K562 (cell line): ENCODE results near the gene NUP153. TPM values are rescaled to one million over a fixed set of nuclear protein-coding genes. Genes with fewer than 3 reads are reported as not detected.

Experiments used
- ATAC-seq: fragments of 200-7000 bp; cut with Tn5 transposase; 3 replicates; pipeline ENCODE4 v1.9.1; 2020; ENCODE audit warnings: moderate library complexity
- BruUV-seq: library from RNA; stranded (reverse); fragments of 400-500 nt; replicated peaks from 2 replicates; lab custom pipeline; 2021; lab: Mats Ljungman, UMichigan
- CTCF ChIA-PET: fragments of 300-600 bp; formaldehyde crosslinking; extraction: SDS; loops from one replicate; lab custom pipeline; 2021; ENCODE audit warnings: low intra/inter-chr PET ratio; lab: Yijun Ruan, JAX
- POLR2A ChIA-PET: fragments of 300-600, 350-650 bp; sonication (Branson Sonifier 250); formaldehyde crosslinking; extraction: SDS; loops from one replicate; lab custom pipeline; 2021; ENCODE audit warnings: antibody characterized with exemption, inconsistent platforms; lab: Yijun Ruan, JAX
- DNase-seq, 4 experiments: peaks; one replicate each; pipeline versions ENCODE4 v3.0.0 to v3.0.0-alpha.2; 2011 to 2018; ENCODE audit warnings: low spot score in 3 of 4, mixed read lengths in 3 of 4; ENCODE audit errors: extremely low read depth in 1 of 4
- FAIRE-seq: peaks from 2 replicates; lab custom pipeline; 2011; peaks lifted over from hg19 to GRCh38; lab: Jason Lieb, UNC
- H2AFZ ChIP-seq: 2 replicates; pipeline ENCODE4 v1.6.0; 2011; ENCODE audit warnings: low read depth, low read length, control low read depth, inconsistent platforms
- H3K27ac ChIP-seq: fragments of 200-600 bp; 3 replicates; pipeline ENCODE4 v1.8.0; 2011; ENCODE audit warnings: low read depth, mild to moderate bottlenecking, control low read depth, inconsistent platforms, low read length, moderate library complexity, mixed read lengths; ENCODE audit errors: extremely low read depth
- H3K27me3 ChIP-seq, 2 experiments: fragments of 300-600 bp in 1 of 2; 2 replicates in 1 of 2; 3 replicates in 1 of 2; pipeline versions ENCODE4 v1.6.0 to v1.8.0; 2011; ENCODE audit warnings: inconsistent platforms in 2 of 2, low read length in 2 of 2, mild to moderate bottlenecking in 1 of 2, mixed read lengths in 1 of 2, moderate library complexity in 1 of 2; ENCODE audit not compliant: control insufficient read depth in 2 of 2, insufficient read depth in 2 of 2
- H3K36me3 ChIP-seq: fragments of 300-600 bp; 3 replicates; pipeline ENCODE4 v1.8.0; 2011; ENCODE audit warnings: mild to moderate bottlenecking, low read length, inconsistent platforms; ENCODE audit not compliant: control insufficient read depth, insufficient read depth
- H3K4me1 ChIP-seq, 2 experiments: fragments of 200-600 bp in 1 of 2; replicated peaks in 1 of 2; 2 replicates in 1 of 2; 3 replicates in 1 of 2; pipeline versions ENCODE4 v1.5.1 to v1.8.0; 2011; ENCODE audit warnings: inconsistent platforms in 2 of 2, low read length in 2 of 2, mild to moderate bottlenecking in 1 of 2, mixed read lengths in 1 of 2, moderate library complexity in 1 of 2; ENCODE audit not compliant: control insufficient read depth in 2 of 2, insufficient read depth in 2 of 2
- H3K4me2 ChIP-seq: 2 replicates; pipeline ENCODE4 v1.6.1; 2011; ENCODE audit warnings: low read length, control low read depth, inconsistent platforms, mixed read lengths; ENCODE audit not compliant: insufficient read depth
- H3K4me3 ChIP-seq: fragments of 200-600 bp; sonication (generic), shearing (Covaris generic); 2 replicates; pipeline ENCODE4 v1.5.1; 2016; ENCODE audit warnings: control low read depth, inconsistent platforms
- H3K79me2 ChIP-seq: fragments of 200-600 bp; 3 replicates; pipeline ENCODE4 v1.8.0; 2011; ENCODE audit warnings: low read length, inconsistent platforms; ENCODE audit not compliant: control insufficient read depth, insufficient read depth
- H3K9ac ChIP-seq, 2 experiments: 2 replicates each; pipeline versions ENCODE4 v1.6.0 to v1.6.1; 2011; ENCODE audit warnings: low read depth in 2 of 2, low read length in 2 of 2, control low read depth in 1 of 2, inconsistent platforms in 1 of 2, mild to moderate bottlenecking in 1 of 2, mixed read lengths in 1 of 2; ENCODE audit not compliant: insufficient read depth in 1 of 2
- H3K9me1 ChIP-seq: one replicate; pipeline ENCODE4 v1.6.0; 2011; ENCODE audit warnings: inconsistent platforms, mild to moderate bottlenecking, low read length, moderate library complexity; ENCODE audit not compliant: control insufficient read depth, insufficient read depth
- H3K9me3 ChIP-seq: replicated peaks from 2 replicates; pipeline ENCODE4 v1.5.1; 2011; ENCODE audit warnings: low read depth, low read length, inconsistent platforms; ENCODE audit not compliant: control insufficient read depth, insufficient read depth
- H4K20me1 ChIP-seq: replicated peaks from 2 replicates; pipeline ENCODE4 v1.6.1; 2011; ENCODE audit warnings: low read length, inconsistent platforms, mixed read lengths; ENCODE audit not compliant: control insufficient read depth, insufficient read depth
- HMG20B ChIP-seq: fragments of 250-450 bp; sonication (Bioruptor Pico); IDR thresholded peaks from 2 replicates; pipeline ENCODE4 v1.5.0; 2021; ENCODE audit warnings: mild to moderate bottlenecking
- LEF1 ChIP-seq: fragments of 450-650 bp; IDR thresholded peaks from 2 replicates; pipeline ENCODE4 v1.6.1; 2016; ENCODE audit warnings: mild to moderate bottlenecking
- POLR2A ChIP-seq: fragments of 450-650 bp; conservative IDR thresholded peaks from 2 replicates; pipeline ENCODE4 v1.6.1; 2016
- POLR2AphosphoS2 ChIP-seq: IDR thresholded peaks from 2 replicates; pipeline ENCODE4 v1.6.1; 2012; ENCODE audit warnings: low read length, improper control_type of control experiment
- POLR2B ChIP-seq: fragments of 450-650 bp; IDR thresholded peaks from 2 replicates; pipeline ENCODE4 v1.6.1; 2018; ENCODE audit warnings: low read depth; ENCODE audit not compliant: partially characterized antibody
- POLR2G ChIP-seq: fragments of 200-400 bp; formaldehyde crosslinking; IDR thresholded peaks from 2 replicates; pipeline ENCODE4 v1.6.1; 2017; ENCODE audit warnings: low read depth, mild to moderate bottlenecking, antibody characterized with exemption, low read length, moderate library complexity
- SUPT5H ChIP-seq: fragments of 450-650 bp; IDR thresholded peaks from 2 replicates; pipeline ENCODE4 v1.6.1; 2016
- ZNF282 ChIP-seq: sonication (generic); formaldehyde crosslinking; IDR thresholded peaks from 2 replicates; pipeline ENCODE4 v1.8.1; 2023; ENCODE audit warnings: missing genetic modification reagents
- WGBS: fragments of 100-300 bp; shearing (Covaris generic); methylation state at CpG from one replicate; pipeline ENCODE4 v1.1.6; 2016; ENCODE audit warnings: low coverage, mixed read lengths; ENCODE audit not compliant: insufficient coverage; ENCODE audit errors: missing lambda C conversion rate; 5-methylcytosine and 5-hydroxymethylcytosine counted together
- in situ Hi-C: fragments of 300-500 bp; cut with MboI; formaldehyde crosslinking; loops from 4 replicates; pipeline ENCODE4 v1.15.0; 2018; ENCODE audit warnings: inconsistent platforms, mixed read lengths
- intact Hi-C: fragments of 100-400 bp; cut with micrococcal nuclease; formaldehyde crosslinking; loops from 2 replicates; pipeline ENCODE4 v1.14.2; 2022
- polyA plus RNA-seq, 8 experiments: library from polyadenylated mRNA; depleted of rRNA in 4 of 8; stranded (reverse) in 5 of 8; unstranded in 3 of 8; fragments of >200 nt; fragmentation: Nextera tagmentation in 2 of 8; fragmentation: Illumina TruSeq in 1 of 8; extraction: Ambion mirVana in 2 of 8; extraction: Trizol in 1 of 8; gene quantifications; 2 replicates each; pipeline versions ENCODE4 v1.2.1 to v1.2.3, GENCODE V29; 2011 to 2014; ENCODE audit warnings: inconsistent platforms in 1 of 8, missing spikeins in 1 of 8
- total RNA-seq, 7 experiments: library from RNA; depleted of rRNA in 6 of 7; stranded (reverse); fragments of >200 nt in 6 of 7; fragmentation: Illumina TruSeq in 2 of 7; extraction: Trizol in 2 of 7; gene quantifications; 2 replicates each; pipeline versions ENCODE4 v1.2.1 to v1.2.3, GENCODE V29; 2011 to 2021; ENCODE audit warnings: low replicate concordance in 1 of 7
- TF ChIP-seq, protein P1 (sequence below): sonication (generic); IDR thresholded peaks from 2 replicates; pipeline ENCODE4 v1.6.1; 2016

Gene NUP153
- total and polyA plus RNA-seq, 9 of the 15 experiments (the other 6 are each of a cell fraction or from before 2014, with no cell fraction given): 21.9 to 110 (median 84.8) TPM

DNA sequence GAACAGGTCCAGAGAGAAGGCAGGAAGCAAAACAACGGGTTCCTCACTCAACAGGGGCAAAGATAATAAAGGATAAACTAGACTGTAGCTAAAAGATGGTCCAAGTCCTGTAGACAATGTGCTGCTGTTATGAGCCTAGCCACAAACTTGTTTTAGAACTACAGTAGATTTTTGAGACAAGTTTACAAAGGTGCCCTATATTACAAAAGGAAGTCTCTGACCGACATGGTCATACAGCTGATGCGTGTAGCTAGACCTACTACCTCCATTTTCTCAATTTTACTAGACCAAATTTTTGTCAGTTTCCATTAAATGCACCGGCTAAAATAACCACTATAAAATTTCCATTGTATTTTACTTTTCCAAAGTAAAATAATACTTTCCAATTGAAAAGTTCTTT is 94.7 kb downstream of the NUP153 start:
- H3K9me3 ChIP-seq: no peaks in the 10 kb centered on the region
- H3K27ac ChIP-seq: peak overlapping the region; percentile 30; the same call in 1 of the 3 replicates
- H3K9me1 ChIP-seq: no peaks in the 10 kb centered on the region
- H3K4me2 ChIP-seq: no peak overlapping the region
- DNase-seq (no peak), ATAC-seq (peak; percentile 36), FAIRE-seq (no peak)
- no peaks in the 10 kb centered on the region for H4K20me1 ChIP-seq
- CTCF ChIA-PET: interaction anchor here (1.0 kb wide), 1 partner anchor 10 kb away, joined by 5 read pairs; no protein-coding TSS in a partner anchor
- H3K9ac ChIP-seq: no peak overlapping the region
- intact Hi-C loops (no loop called here), in situ Hi-C loops (no loop called here)
- H3K36me3 ChIP-seq: peaks cover 69% of the 10 kb centered on the region
- no peaks in the 10 kb centered on the region for H3K27me3 ChIP-seq
- H2AFZ ChIP-seq: no peak overlapping the region
- H3K79me2 ChIP-seq: no peaks in the 10 kb centered on the region; the same call in 2 of the 3 replicates
- no TSS peak for BruUV-seq
- TF ChIP-seq HMG20B (CRISPR knock-in tag) (no peak), POLR2A (0 out of 2 replicates have a peak, but pooled peaks have one; percentile 15), SUPT5H (peak; percentile 31), POLR2B (peak; percentile 40), LEF1 (no peak)
- TF ChIP-seq, protein P1, sequence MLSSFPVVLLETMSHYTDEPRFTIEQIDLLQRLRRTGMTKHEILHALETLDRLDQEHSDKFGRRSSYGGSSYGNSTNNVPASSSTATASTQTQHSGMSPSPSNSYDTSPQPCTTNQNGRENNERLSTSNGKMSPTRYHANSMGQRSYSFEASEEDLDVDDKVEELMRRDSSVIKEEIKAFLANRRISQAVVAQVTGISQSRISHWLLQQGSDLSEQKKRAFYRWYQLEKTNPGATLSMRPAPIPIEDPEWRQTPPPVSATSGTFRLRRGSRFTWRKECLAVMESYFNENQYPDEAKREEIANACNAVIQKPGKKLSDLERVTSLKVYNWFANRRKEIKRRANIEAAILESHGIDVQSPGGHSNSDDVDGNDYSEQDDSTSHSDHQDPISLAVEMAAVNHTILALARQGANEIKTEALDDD: no peak
- H3K4me3 ChIP-seq: no peak overlapping the region
- 68% methylated on average over 4 of the region's 4 CpGs for WGBS
- POLR2A ChIA-PET: interaction anchor here (1.4 to 2.9 kb wide), 3 partner anchors 9 to 11 kb away, joined by 3 to 20 read pairs (median 5); partner anchors contain the start of gene FAM8A1
- no peaks in the 10 kb centered on the region for H3K4me1 ChIP-seq

DNA sequence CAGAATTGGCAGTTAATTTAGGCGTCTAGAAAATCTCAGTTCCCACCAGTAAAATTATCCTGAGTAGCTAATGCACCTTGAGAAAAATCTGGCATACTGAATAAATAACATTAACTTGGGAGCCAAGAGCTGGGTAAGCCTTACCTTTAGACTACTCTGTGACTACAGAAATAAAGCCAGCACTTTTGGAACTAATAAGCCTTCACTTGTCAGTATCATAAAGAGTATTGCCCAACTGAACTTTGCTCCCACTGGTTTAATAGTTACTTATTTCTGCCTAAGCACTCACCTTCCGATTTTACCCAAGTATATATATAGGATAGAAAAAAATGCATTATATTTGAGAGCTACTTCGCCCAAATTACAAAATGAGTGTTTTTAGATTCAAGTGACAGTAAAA is 95.9 kb downstream of the NUP153 start:
- no peak overlapping the region for H3K4me2 ChIP-seq
- BruUV-seq: TSS peak; percentile 13
- ChIA-PET POLR2A (interaction anchor here (0.6 to 2.9 kb wide), 5 partner anchors 9 to 650 kb away, joined by 3 to 20 read pairs (median 5); partner anchors contain the start of gene FAM8A1), CTCF (no interaction called here)
- H3K27me3 ChIP-seq: no peaks in the 10 kb centered on the region
- DNase-seq: no peak
- H3K36me3 ChIP-seq: peaks cover 62% of the 10 kb centered on the region
- 65% methylated on average over 3 of the region's 3 CpGs for WGBS
- no peak overlapping the region for H2AFZ ChIP-seq
- no peak overlapping the region for H3K27ac ChIP-seq
- ATAC-seq: peak; percentile 26
- H3K4me1 ChIP-seq: no peaks in the 10 kb centered on the region
- H3K79me2 ChIP-seq: no peaks in the 10 kb centered on the region; the same call in 2 of the 3 replicates
- in situ Hi-C loops: no loop called here
- intact Hi-C loops: no loop called here
- no peak for FAIRE-seq
- H3K9ac ChIP-seq: no peak overlapping the region
- no peaks in the 10 kb centered on the region for H3K9me3 ChIP-seq
- H3K9me1 ChIP-seq: no peaks in the 10 kb centered on the region
- TF ChIP-seq POLR2G (0 out of 2 replicates have a peak, but pooled peaks have one; percentile 12), POLR2A (peak; percentile 21), POLR2AphosphoS2 (0 out of 2 replicates have a peak, but pooled peaks have one; percentile 58), ZNF282 (CRISPR knock-in tag) (no peak), SUPT5H (0 out of 2 replicates have a peak, but pooled peaks have one; percentile 18)
- H4K20me1 ChIP-seq: no peaks in the 10 kb centered on the region
- no peak overlapping the region for H3K4me3 ChIP-seq
